Liver (tissue), 8 donors: ENCODE results near the gene RMP24.
"Not testable (repeated sequence)": the region's sequence is repeated elsewhere in the genome, so short reads cannot be mapped to it uniquely, and the experiment has no call there.

Experiments used
- DNase-seq: peaks from one replicate; pipeline ENCODE4 v3.0.0-alpha.2; 2017; ENCODE audit warnings: low spot score
- H3K27ac ChIP-seq, 2 donors: one replicate each; pipeline ENCODE4 v1.7.0; 2013; ENCODE audit warnings: inconsistent platforms in 2 of 2, low read length in 2 of 2, control low read depth in 1 of 2, low read depth in 1 of 2, mild to moderate bottlenecking in 1 of 2
- H3K27me3 ChIP-seq, 4 donors: one replicate each; pipeline versions ENCODE4 v1.6.1 to v1.7.0; 2013; ENCODE audit warnings: low read length in 3 of 4, inconsistent platforms in 1 of 4, mild to moderate bottlenecking in 1 of 4, moderate library complexity in 1 of 4; ENCODE audit not compliant: control insufficient read depth in 4 of 4, insufficient read depth in 4 of 4
- H3K36me3 ChIP-seq, 4 donors: one replicate each; pipeline versions ENCODE4 v1.6.1 to v1.7.0; 2013; ENCODE audit warnings: low read length in 3 of 4, mild to moderate bottlenecking in 3 of 4, low read depth in 1 of 4, moderate library complexity in 1 of 4; ENCODE audit not compliant: control insufficient read depth in 4 of 4, insufficient read depth in 3 of 4
- H3K4me1 ChIP-seq, 4 donors: one replicate each; pipeline versions ENCODE4 v1.6.1 to v1.7.0; 2013; ENCODE audit warnings: low read length in 3 of 4, mild to moderate bottlenecking in 3 of 4, moderate library complexity in 1 of 4; ENCODE audit not compliant: control insufficient read depth in 4 of 4, insufficient read depth in 4 of 4
- H3K4me3 ChIP-seq, 3 donors: one replicate each; pipeline versions ENCODE4 v1.6.1 to v1.7.0; 2013; ENCODE audit warnings: low read length in 3 of 3, control low read depth in 1 of 3, low read depth in 1 of 3, mild to moderate bottlenecking in 1 of 3
- H3K9ac ChIP-seq, 2 donors: one replicate each; pipeline ENCODE4 v1.7.0; 2013; ENCODE audit warnings: low read length in 2 of 2, mild to moderate bottlenecking in 2 of 2, moderate library complexity in 2 of 2, control low read depth in 1 of 2, low read depth in 1 of 2
- H3K9me3 ChIP-seq, 4 donors: one replicate each; pipeline versions ENCODE4 v1.6.1 to v1.7.0; 2013; ENCODE audit warnings: low read length in 3 of 4; ENCODE audit not compliant: control insufficient read depth in 4 of 4
- EGR1 ChIP-seq, 2 donors: IDR thresholded peaks; 2 replicates each; pipeline ENCODE4 v1.6.1; 2016 to 2018; ENCODE audit warnings: antibody characterized with exemption in 2 of 2, low read depth in 2 of 2
- FOXA1 ChIP-seq: IDR thresholded peaks from 2 replicates; pipeline ENCODE4 v1.6.1; 2016; ENCODE audit warnings: antibody characterized with exemption
- FOXA2 ChIP-seq: IDR thresholded peaks from 2 replicates; pipeline ENCODE4 v1.6.1; 2016; ENCODE audit warnings: antibody characterized with exemption
- GABPA ChIP-seq, 2 donors: IDR thresholded peaks in 1 of 2; conservative IDR thresholded peaks in 1 of 2; 2 replicates each; pipeline ENCODE4 v1.6.1; 2016; ENCODE audit warnings: antibody characterized with exemption in 2 of 2, mild to moderate bottlenecking in 1 of 2, moderate library complexity in 1 of 2
- HNF4A ChIP-seq, 2 donors: conservative IDR thresholded peaks; 2 replicates each; pipeline ENCODE4 v1.6.1; 2016; ENCODE audit warnings: antibody characterized with exemption in 2 of 2, mild to moderate bottlenecking in 2 of 2
- HNF4G ChIP-seq: IDR thresholded peaks from 2 replicates; pipeline ENCODE4 v1.6.1; 2016; ENCODE audit warnings: antibody characterized with exemption
- JUND ChIP-seq, 2 donors: IDR thresholded peaks; 2 replicates each; pipeline ENCODE4 v1.6.1; 2016; ENCODE audit warnings: antibody characterized with exemption in 2 of 2
- NR2F2 ChIP-seq: IDR thresholded peaks from 2 replicates; pipeline ENCODE4 v1.6.1; 2016; ENCODE audit warnings: antibody characterized with exemption
- RAD21 ChIP-seq, 2 donors: IDR thresholded peaks; 2 replicates each; pipeline ENCODE4 v1.6.1; 2016; ENCODE audit warnings: antibody characterized with exemption in 2 of 2, mild to moderate bottlenecking in 2 of 2
- RXRA ChIP-seq, 2 donors: IDR thresholded peaks; 2 replicates each; pipeline ENCODE4 v1.6.1; 2017 to 2018; ENCODE audit warnings: antibody characterized with exemption in 2 of 2, mild to moderate bottlenecking in 1 of 2
- SP1 ChIP-seq: IDR thresholded peaks from 2 replicates; pipeline ENCODE4 v1.6.1; 2018; ENCODE audit warnings: antibody characterized with exemption, mild to moderate bottlenecking
- TAF1 ChIP-seq: conservative IDR thresholded peaks from 2 replicates; pipeline ENCODE4 v1.6.1; 2016; ENCODE audit warnings: antibody characterized with exemption, mild to moderate bottlenecking
- WGBS: extraction: QIAGEN DNeasy Blood & Tissue Kit; methylation state at CpG from one replicate; pipeline ENCODE4 v1.1.7; 2013; 5-methylcytosine and 5-hydroxymethylcytosine counted together
- TF ChIP-seq, protein P1 (sequence below): IDR thresholded peaks from 2 replicates; pipeline ENCODE4 v1.6.1; 2016; ENCODE audit warnings: antibody characterized with exemption
- TF ChIP-seq, protein P2 (sequence below): fragments of 150-350 bp; IDR thresholded peaks from 2 replicates; pipeline ENCODE4 v1.5.1; 2017; ENCODE audit warnings: improper control_type of control experiment, low read depth, low read length; ENCODE audit not compliant: missing input control
- TF ChIP-seq, protein P3 (sequence below): IDR thresholded peaks from 2 replicates; pipeline ENCODE4 v1.6.1; 2016; ENCODE audit warnings: antibody characterized with exemption
- TF ChIP-seq, protein P4 (sequence below): IDR thresholded peaks from 2 replicates; pipeline ENCODE4 v1.6.1; 2016; ENCODE audit warnings: antibody characterized with exemption, mild to moderate bottlenecking
- donor health status: healthy.
- donor health status: healthy.
- donor health status: healthy.
- donor health status: healthy.
- donor health status: healthy.

The RMP24 gene

DNA sequence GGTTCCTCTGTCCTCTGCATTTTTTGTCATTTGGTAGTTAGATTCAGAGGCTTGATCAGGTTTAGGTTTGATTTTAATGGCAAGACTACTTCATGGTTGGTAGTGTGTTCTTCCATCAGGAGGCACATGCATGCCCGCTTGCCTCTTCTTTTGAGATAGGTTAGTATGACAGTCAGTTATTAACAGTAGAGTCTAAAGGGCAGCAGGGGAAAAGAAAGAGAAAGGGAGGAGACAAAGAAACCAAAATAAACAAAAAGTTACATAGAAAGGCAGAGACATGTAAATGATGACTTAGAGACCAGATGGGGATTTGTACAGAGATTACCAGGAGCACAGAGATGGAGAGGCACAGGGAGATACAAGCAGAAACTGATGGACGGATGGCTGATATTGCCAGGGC is 10.2 kb upstream of the RMP24 start:
- Histone ChIP-seq H3K27me3 (peaks cover 0 to 2% (median 0%) of the 10 kb centered on the region in 4 donors), H3K9me3 (no peaks in the 10 kb centered on the region), H3K4me1 (no peaks in the 10 kb centered on the region), H3K9ac (no peak overlapping the region), H3K36me3 (no peaks in the 10 kb centered on the region), H3K27ac (no peak overlapping the region), H3K4me3 (no peak overlapping the region)
- DNase-seq = no peak
- WGBS = 78% methylated on average over 2 of the region's 2 CpGs
- TF ChIP-seq, protein P1, sequence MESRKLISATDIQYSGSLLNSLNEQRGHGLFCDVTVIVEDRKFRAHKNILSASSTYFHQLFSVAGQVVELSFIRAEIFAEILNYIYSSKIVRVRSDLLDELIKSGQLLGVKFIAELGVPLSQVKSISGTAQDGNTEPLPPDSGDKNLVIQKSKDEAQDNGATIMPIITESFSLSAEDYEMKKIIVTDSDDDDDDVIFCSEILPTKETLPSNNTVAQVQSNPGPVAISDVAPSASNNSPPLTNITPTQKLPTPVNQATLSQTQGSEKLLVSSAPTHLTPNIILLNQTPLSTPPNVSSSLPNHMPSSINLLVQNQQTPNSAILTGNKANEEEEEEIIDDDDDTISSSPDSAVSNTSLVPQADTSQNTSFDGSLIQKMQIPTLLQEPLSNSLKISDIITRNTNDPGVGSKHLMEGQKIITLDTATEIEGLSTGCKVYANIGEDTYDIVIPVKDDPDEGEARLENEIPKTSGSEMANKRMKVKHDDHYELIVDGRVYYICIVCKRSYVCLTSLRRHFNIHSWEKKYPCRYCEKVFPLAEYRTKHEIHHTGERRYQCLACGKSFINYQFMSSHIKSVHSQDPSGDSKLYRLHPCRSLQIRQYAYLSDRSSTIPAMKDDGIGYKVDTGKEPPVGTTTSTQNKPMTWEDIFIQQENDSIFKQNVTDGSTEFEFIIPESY = no peak
- no peak for TF ChIP-seq JUND (IDR thresholded peaks at IDR 0.05)
- TF ChIP-seq HNF4A (conservative IDR thresholded peaks at IDR 0.05) = no peak
- no peak for TF ChIP-seq GABPA (IDR thresholded peaks at IDR 0.05 in 1 of 2, conservative IDR thresholded peaks at IDR 0.05 in 1 of 2)

DNA sequence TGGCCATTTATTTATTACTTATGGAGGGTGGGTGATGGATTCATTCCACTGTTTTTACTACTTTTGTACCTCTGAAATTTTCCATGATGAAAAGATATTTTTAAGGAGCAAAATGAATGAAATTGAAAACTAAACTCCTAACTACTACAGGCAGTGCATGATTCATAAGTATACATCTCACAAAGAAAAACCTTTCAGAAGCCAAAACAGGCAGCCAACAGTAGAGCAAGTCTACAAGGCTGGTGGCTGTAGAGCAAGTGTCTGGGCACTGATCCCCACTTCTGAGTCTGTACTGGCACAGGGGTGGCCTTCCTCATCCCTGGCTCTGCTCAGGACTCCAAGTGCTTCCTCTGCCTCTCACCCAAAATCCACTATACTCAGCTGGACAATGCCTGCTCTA is 8.2 kb upstream of the RMP24 start:
- no peak for TF ChIP-seq RAD21 (IDR thresholded peaks at IDR 0.05)
- DNase-seq = no peak
- Histone ChIP-seq H3K9me3 (no peaks in the 10 kb centered on the region), H3K9ac (no peak overlapping the region), H3K27me3 (no peaks in the 10 kb centered on the region), H3K4me1 (no peaks in the 10 kb centered on the region), H3K4me3 (no peak overlapping the region), H3K36me3 (no peaks in the 10 kb centered on the region), H3K27ac (no peak overlapping the region)

DNA sequence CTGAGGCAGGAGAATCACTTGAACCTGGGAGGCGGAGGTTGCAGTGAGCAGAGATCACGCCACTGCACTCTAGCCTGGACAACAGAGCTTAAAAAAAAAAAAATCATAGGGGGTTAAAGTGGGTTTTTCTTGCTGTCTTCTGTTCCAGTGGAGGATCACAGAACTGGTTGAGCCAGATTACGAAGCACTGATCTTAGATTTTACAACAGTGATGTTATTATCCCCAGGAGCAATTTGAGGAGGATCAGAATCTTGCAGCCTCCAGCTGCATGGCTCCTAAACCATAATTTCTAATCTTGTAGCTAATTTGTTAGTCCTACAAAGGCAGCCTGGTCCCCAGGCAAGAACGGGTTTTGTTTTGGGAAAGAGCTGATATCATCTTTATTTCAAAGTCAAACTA is 4.6 kb upstream of the RMP24 start:
- not testable (repeated sequence) for H3K27me3 ChIP-seq, H3K4me3 ChIP-seq, H3K9ac ChIP-seq, H3K9me3 ChIP-seq, H3K27ac ChIP-seq, DNase-seq, H3K36me3 ChIP-seq, H3K4me1 ChIP-seq
- 90% methylated on average over 4 of the region's 4 CpGs for WGBS

DNA sequence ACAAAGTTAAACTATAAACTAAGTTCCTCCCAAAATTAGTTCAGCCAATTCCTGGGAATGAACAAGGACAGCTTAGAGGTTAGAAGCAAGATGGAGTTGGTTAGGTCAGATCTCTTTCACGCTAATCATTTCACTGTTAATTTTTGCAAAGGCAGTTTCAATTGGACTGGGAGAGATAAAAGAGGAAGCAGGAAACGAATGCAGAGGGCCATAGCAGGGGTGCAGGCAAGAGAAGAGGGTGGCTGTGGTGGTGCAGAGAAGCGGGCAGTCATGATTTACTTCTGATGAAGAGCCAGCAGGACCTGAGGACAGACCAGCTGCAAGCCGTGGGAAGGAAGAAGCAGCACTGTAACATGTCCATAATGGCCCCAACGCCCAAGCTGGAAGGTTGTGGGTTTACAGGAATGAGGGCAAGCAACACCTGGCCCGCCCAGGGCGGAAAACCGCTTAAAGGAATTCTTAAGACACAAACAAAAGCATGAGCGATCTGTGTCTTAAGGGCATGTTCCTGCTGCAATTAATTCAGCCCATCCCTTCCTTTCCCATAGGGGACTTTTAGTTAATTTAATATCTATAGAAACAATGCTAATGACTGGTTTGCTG is 4.1 kb upstream of the RMP24 start:
- no peak overlapping the region for H3K27ac ChIP-seq
- H3K4me3 ChIP-seq = no peak overlapping the region
- H3K36me3 ChIP-seq = no peaks in the 10 kb centered on the region
- no peak overlapping the region for H3K9ac ChIP-seq
- DNase-seq = no peak
- H3K27me3 ChIP-seq = no peaks in the 10 kb centered on the region
- H3K4me1 ChIP-seq = peaks cover under 1 to 14% (median 3%) of the 10 kb centered on the region in 4 donors
- H3K9me3 ChIP-seq = no peaks in the 10 kb centered on the region
- 84% methylated on average over 9 of the region's 9 CpGs for WGBS
- TF ChIP-seq SP1 (no peak), FOXA1 (no peak), GABPA (IDR thresholded peaks at IDR 0.05 in 1 of 2, conservative IDR thresholded peaks at IDR 0.05 in 1 of 2) (no peak), NR2F2 (no peak), EGR1 (IDR thresholded peaks at IDR 0.05; ENCODE audit: low read depth in 2 of 2) (no peak), HNF4A (conservative IDR thresholded peaks at IDR 0.05) (no peak), HNF4G (no peak), RAD21 (IDR thresholded peaks at IDR 0.05) (no peak), FOXA2 (no peak), TAF1 (no peak), RXRA (IDR thresholded peaks at IDR 0.05) (no peak)
- TF ChIP-seq, protein P2, sequence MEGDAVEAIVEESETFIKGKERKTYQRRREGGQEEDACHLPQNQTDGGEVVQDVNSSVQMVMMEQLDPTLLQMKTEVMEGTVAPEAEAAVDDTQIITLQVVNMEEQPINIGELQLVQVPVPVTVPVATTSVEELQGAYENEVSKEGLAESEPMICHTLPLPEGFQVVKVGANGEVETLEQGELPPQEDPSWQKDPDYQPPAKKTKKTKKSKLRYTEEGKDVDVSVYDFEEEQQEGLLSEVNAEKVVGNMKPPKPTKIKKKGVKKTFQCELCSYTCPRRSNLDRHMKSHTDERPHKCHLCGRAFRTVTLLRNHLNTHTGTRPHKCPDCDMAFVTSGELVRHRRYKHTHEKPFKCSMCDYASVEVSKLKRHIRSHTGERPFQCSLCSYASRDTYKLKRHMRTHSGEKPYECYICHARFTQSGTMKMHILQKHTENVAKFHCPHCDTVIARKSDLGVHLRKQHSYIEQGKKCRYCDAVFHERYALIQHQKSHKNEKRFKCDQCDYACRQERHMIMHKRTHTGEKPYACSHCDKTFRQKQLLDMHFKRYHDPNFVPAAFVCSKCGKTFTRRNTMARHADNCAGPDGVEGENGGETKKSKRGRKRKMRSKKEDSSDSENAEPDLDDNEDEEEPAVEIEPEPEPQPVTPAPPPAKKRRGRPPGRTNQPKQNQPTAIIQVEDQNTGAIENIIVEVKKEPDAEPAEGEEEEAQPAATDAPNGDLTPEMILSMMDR = no peak
- TF ChIP-seq, protein P3, sequence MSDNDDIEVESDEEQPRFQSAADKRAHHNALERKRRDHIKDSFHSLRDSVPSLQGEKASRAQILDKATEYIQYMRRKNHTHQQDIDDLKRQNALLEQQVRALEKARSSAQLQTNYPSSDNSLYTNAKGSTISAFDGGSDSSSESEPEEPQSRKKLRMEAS = no peak
- TF ChIP-seq, protein P4, sequence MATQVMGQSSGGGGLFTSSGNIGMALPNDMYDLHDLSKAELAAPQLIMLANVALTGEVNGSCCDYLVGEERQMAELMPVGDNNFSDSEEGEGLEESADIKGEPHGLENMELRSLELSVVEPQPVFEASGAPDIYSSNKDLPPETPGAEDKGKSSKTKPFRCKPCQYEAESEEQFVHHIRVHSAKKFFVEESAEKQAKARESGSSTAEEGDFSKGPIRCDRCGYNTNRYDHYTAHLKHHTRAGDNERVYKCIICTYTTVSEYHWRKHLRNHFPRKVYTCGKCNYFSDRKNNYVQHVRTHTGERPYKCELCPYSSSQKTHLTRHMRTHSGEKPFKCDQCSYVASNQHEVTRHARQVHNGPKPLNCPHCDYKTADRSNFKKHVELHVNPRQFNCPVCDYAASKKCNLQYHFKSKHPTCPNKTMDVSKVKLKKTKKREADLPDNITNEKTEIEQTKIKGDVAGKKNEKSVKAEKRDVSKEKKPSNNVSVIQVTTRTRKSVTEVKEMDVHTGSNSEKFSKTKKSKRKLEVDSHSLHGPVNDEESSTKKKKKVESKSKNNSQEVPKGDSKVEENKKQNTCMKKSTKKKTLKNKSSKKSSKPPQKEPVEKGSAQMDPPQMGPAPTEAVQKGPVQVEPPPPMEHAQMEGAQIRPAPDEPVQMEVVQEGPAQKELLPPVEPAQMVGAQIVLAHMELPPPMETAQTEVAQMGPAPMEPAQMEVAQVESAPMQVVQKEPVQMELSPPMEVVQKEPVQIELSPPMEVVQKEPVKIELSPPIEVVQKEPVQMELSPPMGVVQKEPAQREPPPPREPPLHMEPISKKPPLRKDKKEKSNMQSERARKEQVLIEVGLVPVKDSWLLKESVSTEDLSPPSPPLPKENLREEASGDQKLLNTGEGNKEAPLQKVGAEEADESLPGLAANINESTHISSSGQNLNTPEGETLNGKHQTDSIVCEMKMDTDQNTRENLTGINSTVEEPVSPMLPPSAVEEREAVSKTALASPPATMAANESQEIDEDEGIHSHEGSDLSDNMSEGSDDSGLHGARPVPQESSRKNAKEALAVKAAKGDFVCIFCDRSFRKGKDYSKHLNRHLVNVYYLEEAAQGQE = no peak
